RWPE1 (cell line): Measurements from ENCODE around the gene RXRA.

Source experiments
- CTCF ChIA-PET: fragments of 350-600 bp; sonication (Branson Sonifier 250); formaldehyde crosslinking; extraction: SDS; loops from one replicate; lab custom pipeline; 2021; lab: Yijun Ruan, JAX
- POLR2A ChIA-PET: fragments of 400-600 bp; formaldehyde crosslinking; extraction: SDS; loops from one replicate; lab custom pipeline; 2020; ENCODE audit warnings: antibody characterized with exemption; ENCODE audit not compliant: low non-redundant PET; lab: Yijun Ruan, JAX
- DNase-seq: peaks from one replicate; pipeline ENCODE4 v3.0.0; 2012; ENCODE audit warnings: low spot score
- H3K27ac ChIP-seq: fragments of 450-650 bp; 2 replicates; pipeline ENCODE4 v1.5.1; 2017
- TF ChIP-seq, protein P1 (sequence below): fragments of 450-650 bp; conservative IDR thresholded peaks from 2 replicates; pipeline ENCODE4 v1.5.1; 2017; ENCODE audit warnings: low read depth, mild to moderate bottlenecking

RXRA gene

GRCh38 chr9:134325813-134326723, at the start of gene RXRA:
TSS of gene RXRA (plus strand) at chr9:134326455. CDS start at chr9:134326632, 177 bp downstream.
- peak; percentile 98 for DNase-seq
- H3K27ac ChIP-seq, result peak within 1 kb of the TSS; percentile 99
- ChIA-PET CTCF (interaction anchor here (0.6 to 1.0 kb wide), 3 partner anchors 61 to 316 kb away, joined by 3 to 4 read pairs (median 3); no protein-coding TSS in a partner anchor), POLR2A (interaction anchor here (0.6 to 2.1 kb wide), 7 partner anchors 23 to 612 kb away, joined by 3 to 9 read pairs (median 5); no protein-coding TSS in a partner anchor)
- TF ChIP-seq, protein P1, sequence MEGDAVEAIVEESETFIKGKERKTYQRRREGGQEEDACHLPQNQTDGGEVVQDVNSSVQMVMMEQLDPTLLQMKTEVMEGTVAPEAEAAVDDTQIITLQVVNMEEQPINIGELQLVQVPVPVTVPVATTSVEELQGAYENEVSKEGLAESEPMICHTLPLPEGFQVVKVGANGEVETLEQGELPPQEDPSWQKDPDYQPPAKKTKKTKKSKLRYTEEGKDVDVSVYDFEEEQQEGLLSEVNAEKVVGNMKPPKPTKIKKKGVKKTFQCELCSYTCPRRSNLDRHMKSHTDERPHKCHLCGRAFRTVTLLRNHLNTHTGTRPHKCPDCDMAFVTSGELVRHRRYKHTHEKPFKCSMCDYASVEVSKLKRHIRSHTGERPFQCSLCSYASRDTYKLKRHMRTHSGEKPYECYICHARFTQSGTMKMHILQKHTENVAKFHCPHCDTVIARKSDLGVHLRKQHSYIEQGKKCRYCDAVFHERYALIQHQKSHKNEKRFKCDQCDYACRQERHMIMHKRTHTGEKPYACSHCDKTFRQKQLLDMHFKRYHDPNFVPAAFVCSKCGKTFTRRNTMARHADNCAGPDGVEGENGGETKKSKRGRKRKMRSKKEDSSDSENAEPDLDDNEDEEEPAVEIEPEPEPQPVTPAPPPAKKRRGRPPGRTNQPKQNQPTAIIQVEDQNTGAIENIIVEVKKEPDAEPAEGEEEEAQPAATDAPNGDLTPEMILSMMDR, result no peak; the same call in 1 of the 2 replicates

DNA sequence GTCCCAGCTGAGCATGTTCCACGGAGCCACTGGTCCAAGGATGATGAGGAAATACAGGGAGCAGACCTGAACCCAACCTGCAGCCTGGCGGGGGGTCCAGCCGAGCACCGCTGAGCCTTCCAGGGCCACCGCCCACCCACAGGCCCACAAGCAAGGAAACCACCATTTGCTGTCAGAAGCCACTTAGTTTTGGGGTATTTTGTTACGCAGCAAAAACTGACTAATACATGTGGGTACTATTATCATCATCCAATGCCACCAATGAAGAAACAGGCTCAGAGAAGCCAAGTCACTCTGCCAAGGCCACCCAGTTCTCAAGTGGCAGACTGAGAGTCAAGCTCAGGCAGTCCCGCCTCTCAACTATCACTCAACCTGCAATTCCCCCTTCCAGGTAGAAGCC, 48.0 kb upstream of the RXRA start:
- H3K27ac ChIP-seq, result peak overlapping the region; percentile 9; the same call in 1 of the 2 replicates
- TF ChIP-seq, protein P1, result no peak
- CTCF ChIA-PET, result no interaction called here
- POLR2A ChIA-PET, result no interaction called here
- no peak for DNase-seq

DNA sequence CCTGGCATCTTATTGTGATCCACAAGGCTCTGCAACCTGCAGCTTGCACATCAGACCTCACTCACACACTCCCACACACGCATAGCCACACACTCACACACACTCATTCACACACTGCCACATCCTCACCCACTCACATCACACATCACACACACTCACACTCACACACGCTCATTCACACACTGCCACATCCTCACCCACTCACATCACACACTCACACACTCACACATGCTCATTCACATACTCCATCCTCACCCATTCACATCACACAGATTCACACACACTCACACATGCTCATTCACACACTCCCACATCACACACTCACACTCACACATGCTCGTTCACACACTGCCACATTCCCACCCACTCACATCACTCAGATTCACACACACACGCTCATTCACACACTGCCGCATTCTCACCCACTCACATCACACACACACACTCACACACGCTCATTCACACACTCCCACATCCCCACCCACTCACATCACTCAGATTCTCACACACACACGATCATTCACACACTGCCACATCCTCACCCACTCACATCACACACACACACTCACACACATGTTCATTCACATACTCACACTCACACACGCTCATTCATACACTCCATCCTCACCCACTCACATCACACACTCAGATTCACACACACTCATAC, 47.1 kb upstream of the RXRA start:
- ChIA-PET CTCF (no interaction called here), POLR2A (no interaction called here)
- TF ChIP-seq, protein P1, result no peak
- H3K27ac ChIP-seq, result peak overlapping the region; percentile 9; the same call in 1 of the 2 replicates
- no peak for DNase-seq

DNA sequence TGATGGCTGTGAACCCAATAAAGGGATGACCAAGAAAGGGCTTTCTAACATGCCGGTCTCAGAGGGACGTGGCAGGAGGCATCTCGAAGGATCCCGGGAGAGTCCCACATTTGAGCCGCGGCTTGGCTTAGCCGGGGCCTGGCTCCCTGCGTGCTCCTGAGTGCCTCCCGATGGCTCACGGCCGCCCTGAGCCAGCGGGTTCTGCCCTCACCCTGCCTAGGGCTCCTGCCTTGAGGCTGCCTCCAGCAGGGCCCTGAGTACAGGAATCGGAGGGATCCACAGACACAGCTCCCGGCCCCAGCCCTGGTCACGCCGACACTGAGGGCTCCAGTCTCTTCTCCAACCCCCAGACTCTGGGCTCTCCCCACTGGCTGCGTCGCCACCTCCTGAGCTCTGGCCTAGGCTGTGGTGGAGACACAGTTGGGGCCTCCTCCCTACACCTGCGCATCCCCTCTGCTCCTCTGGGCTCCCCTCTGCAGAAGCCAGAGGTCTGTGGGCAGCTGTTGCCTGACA, 44.1 kb upstream of the RXRA start:
- H3K27ac ChIP-seq, result peak overlapping the region; percentile 96
- TF ChIP-seq, protein P1, result no peak
- CTCF ChIA-PET, result no interaction called here
- POLR2A ChIA-PET, result no interaction called here
- DNase-seq, result no peak

DNA sequence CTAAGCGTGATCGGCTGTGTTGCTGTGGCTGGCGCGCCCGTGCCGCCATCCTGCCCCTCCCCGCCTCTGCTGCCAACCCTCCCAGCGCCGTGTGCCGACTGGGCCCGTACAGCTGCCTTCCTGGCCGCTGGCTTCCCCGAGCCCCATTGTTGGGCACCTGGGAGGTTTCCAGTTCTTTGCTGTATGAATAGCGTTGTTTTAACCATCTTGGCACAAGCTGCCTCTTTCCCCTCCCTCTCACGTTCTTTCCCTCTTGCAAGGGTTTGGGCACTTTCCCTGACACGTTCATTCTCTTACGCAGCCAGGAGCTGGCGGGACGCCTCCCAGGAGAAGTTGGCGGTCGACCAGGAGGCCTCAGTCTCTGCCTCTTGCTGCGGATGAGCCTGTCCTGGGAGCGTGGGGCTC, 43.1 kb upstream of the RXRA start:
- peak overlapping the region; percentile 96 for H3K27ac ChIP-seq
- ChIA-PET CTCF (no interaction called here), POLR2A (no interaction called here)
- peak; percentile 88 for DNase-seq
- TF ChIP-seq, protein P1, result no peak

DNA sequence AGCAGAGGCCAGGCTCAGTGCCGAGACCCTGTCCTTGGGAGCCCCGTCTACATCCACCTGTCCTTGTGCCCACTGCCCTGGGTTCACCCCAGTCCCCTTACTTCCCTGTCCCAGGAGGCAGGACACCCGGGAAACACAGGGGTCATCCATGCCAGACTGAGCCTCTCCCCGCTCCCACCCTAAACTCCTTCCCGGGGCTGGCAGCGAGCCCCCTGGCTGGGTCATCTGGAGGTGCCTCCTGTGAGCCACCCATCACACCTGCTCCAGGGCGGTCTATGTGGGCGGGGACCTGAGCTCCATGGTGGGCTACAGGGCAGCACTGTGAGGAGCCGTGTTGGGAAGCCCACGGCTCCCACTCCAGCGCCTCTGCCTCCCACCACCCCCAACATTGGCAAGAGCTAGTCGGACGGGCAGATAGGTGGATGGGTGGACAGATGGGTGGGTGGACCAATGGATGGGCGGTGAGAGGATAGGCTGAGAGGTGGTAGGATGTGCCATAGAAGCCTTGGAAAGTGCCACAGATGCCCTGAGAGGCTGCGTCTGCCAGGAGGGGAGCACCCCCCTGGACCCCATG, 42.5 kb upstream of the RXRA start:
- DNase-seq, result no peak
- TF ChIP-seq, protein P1, result no peak
- POLR2A ChIA-PET, result no interaction called here
- H3K27ac ChIP-seq, result peak overlapping the region; percentile 96
- CTCF ChIA-PET, result no interaction called here
